ENCODE results near the gene UBE2G2.
"Not testable (repeated sequence)": the region's sequence is repeated elsewhere in the genome, so short reads cannot be mapped to it uniquely, and the experiment has no call there.

Gene UBE2G2

GRCh38 chr21:44842087-44842486, 40.5 kb upstream of the UBE2G2 start:
- H3K4me3 Mint-ChIP-seq = no peak overlapping the region
- peaks cover 36 to 55% of the 10 kb centered on the region in 2 donors for H3K27me3 Mint-ChIP-seq
- no peak overlapping the region for H3K27ac Mint-ChIP-seq

GRCh38 chr21:44840771-44841170, 39.2 kb upstream of the UBE2G2 start:
- no peaks in the 10 kb centered on the region for H3K36me3 Mint-ChIP-seq
- H3K4me3 Mint-ChIP-seq = no peak overlapping the region
- DNase-seq (no peak), ATAC-seq (replicated peaks) (no peak)
- no peaks in the 10 kb centered on the region for H3K9me3 Mint-ChIP-seq
- H3K27me3 Mint-ChIP-seq = peaks cover 36 to 62% of the 10 kb centered on the region in 2 donors
- peaks cover 5% of the 10 kb centered on the region in 2 donors for H3K4me1 Mint-ChIP-seq
- no peak overlapping the region for H3K27ac Mint-ChIP-seq

More at GRCh38 chr21:44842087-44842486, 40.5 kb upstream of the UBE2G2 start:
- DNase-seq = no peak
- no peaks in the 10 kb centered on the region for H3K9me3 Mint-ChIP-seq
- ATAC-seq (replicated peaks) = no peak
- no peaks in the 10 kb centered on the region for H3K36me3 Mint-ChIP-seq
- H3K4me1 Mint-ChIP-seq = peaks cover 10 to 18% of the 10 kb centered on the region in 2 donors

- no peak for DNase-seq
- Mint-ChIP-seq H3K4me1 (peaks cover 0 to 2% of the 10 kb centered on the region in 2 donors), H3K36me3 (no peaks in the 10 kb centered on the region), H3K27ac (no peak overlapping the region), H3K4me3 (no peak overlapping the region), H3K27me3 (peaks cover 28 to 47% of the 10 kb centered on the region in 2 donors), H3K9me3 (no peaks in the 10 kb centered on the region)
- ATAC-seq (replicated peaks) = no peak
Measured at GRCh38 chr21:44838951-44839350, 37.3 kb upstream of the UBE2G2 start.

- peaks cover under 1 to 2% of the 10 kb centered on the region in 2 donors for H3K4me1 Mint-ChIP-seq
- H3K27me3 Mint-ChIP-seq = peaks cover 28 to 47% of the 10 kb centered on the region in 2 donors
- no peaks in the 10 kb centered on the region for H3K9me3 Mint-ChIP-seq
Measured at GRCh38 chr21:44838039-44838895, 36.6 kb upstream of the UBE2G2 start.

GRCh38 chr21:44837537-44837936, 35.9 kb upstream of the UBE2G2 start:
- Mint-ChIP-seq H3K27ac (no peak overlapping the region), H3K27me3 (peaks cover 27 to 45% of the 10 kb centered on the region in 2 donors), H3K36me3 (no peaks in the 10 kb centered on the region), H3K4me3 (no peak overlapping the region), H3K4me1 (peaks cover 2 to 7% of the 10 kb centered on the region in 2 donors), H3K9me3 (no peaks in the 10 kb centered on the region)
- ATAC-seq (replicated peaks) (no peak), DNase-seq (no peak)

More at GRCh38 chr21:44838039-44838895, 36.6 kb upstream of the UBE2G2 start:
- no peaks in the 10 kb centered on the region for H3K36me3 Mint-ChIP-seq
- H3K4me3 Mint-ChIP-seq = no peak overlapping the region
- H3K27ac Mint-ChIP-seq = no peak overlapping the region
- ATAC-seq (replicated peaks) (peak in 1 of 2 donors; percentile 41), DNase-seq (no peak)

- H3K36me3 Mint-ChIP-seq = no peaks in the 10 kb centered on the region
Measured at GRCh38 chr21:44836666-44837471, 35.2 kb upstream of the UBE2G2 start.

GRCh38 chr21:44836349-44836665, 34.7 kb upstream of the UBE2G2 start:
- H3K4me3 Mint-ChIP-seq = no peak overlapping the region
- ATAC-seq (replicated peaks) (no peak), DNase-seq (no peak)
- H3K27me3 Mint-ChIP-seq = peaks cover 18 to 33% of the 10 kb centered on the region in 2 donors
- no peak overlapping the region for H3K27ac Mint-ChIP-seq
- H3K9me3 Mint-ChIP-seq = no peaks in the 10 kb centered on the region
- H3K36me3 Mint-ChIP-seq = no peaks in the 10 kb centered on the region
- peaks cover 3 to 10% of the 10 kb centered on the region in 2 donors for H3K4me1 Mint-ChIP-seq

More at GRCh38 chr21:44836666-44837471, 35.2 kb upstream of the UBE2G2 start:
- H3K27ac Mint-ChIP-seq = no peak overlapping the region
- ATAC-seq (replicated peaks) = no peak
- peaks cover 2 to 7% of the 10 kb centered on the region in 2 donors for H3K4me1 Mint-ChIP-seq
- H3K4me3 Mint-ChIP-seq = no peak overlapping the region
- no peak for DNase-seq
- no peaks in the 10 kb centered on the region for H3K9me3 Mint-ChIP-seq
- peaks cover 21 to 39% of the 10 kb centered on the region in 2 donors for H3K27me3 Mint-ChIP-seq

- Mint-ChIP-seq H3K4me3 (no peak overlapping the region), H3K27ac (no peak overlapping the region), H3K4me1 (peaks cover 8 to 17% of the 10 kb centered on the region in 2 donors), H3K36me3 (no peaks in the 10 kb centered on the region), H3K27me3 (peaks cover 13 to 30% of the 10 kb centered on the region in 2 donors), H3K9me3 (no peaks in the 10 kb centered on the region)
- ATAC-seq (replicated peaks) (no peak), DNase-seq (no peak)
Measured at GRCh38 chr21:44835647-44835973, 34.0 kb upstream of the UBE2G2 start.

GRCh38 chr21:44834951-44835646, 33.5 kb upstream of the UBE2G2 start:
- no peak for DNase-seq
- no peaks in the 10 kb centered on the region for H3K9me3 Mint-ChIP-seq
- H3K27ac Mint-ChIP-seq = no peak overlapping the region
- H3K36me3 Mint-ChIP-seq = no peaks in the 10 kb centered on the region
- H3K4me3 Mint-ChIP-seq = no peak overlapping the region
- no peak for ATAC-seq (replicated peaks)
- H3K4me1 Mint-ChIP-seq = peaks cover 9 to 20% of the 10 kb centered on the region in 2 donors
- H3K27me3 Mint-ChIP-seq = peaks cover 8 to 25% of the 10 kb centered on the region in 2 donors

- no peak overlapping the region for H3K4me3 Mint-ChIP-seq
- H3K9me3 Mint-ChIP-seq = no peaks in the 10 kb centered on the region
- peaks cover 15 to 27% of the 10 kb centered on the region in 2 donors for H3K4me1 Mint-ChIP-seq
- no peak for DNase-seq
- no peak overlapping the region for H3K27ac Mint-ChIP-seq
- H3K36me3 Mint-ChIP-seq = no peaks in the 10 kb centered on the region
- H3K27me3 Mint-ChIP-seq = peaks cover 5 to 21% of the 10 kb centered on the region in 2 donors
- no peak for ATAC-seq (replicated peaks)
Measured at GRCh38 chr21:44834231-44834950, 32.8 kb upstream of the UBE2G2 start.

- Mint-ChIP-seq H3K27me3 (peaks cover 0 to 17% of the 10 kb centered on the region in 2 donors), H3K4me1 (peaks cover 17 to 30% of the 10 kb centered on the region in 2 donors), H3K36me3 (peaks cover 0 to under 1% of the 10 kb centered on the region in 2 donors), H3K27ac (no peak overlapping the region), H3K4me3 (no peak overlapping the region), H3K9me3 (no peaks in the 10 kb centered on the region)
- no peak for DNase-seq
- no peak for ATAC-seq (replicated peaks)
Measured at GRCh38 chr21:44833663-44834062, 32.0 kb upstream of the UBE2G2 start.

- H3K36me3 Mint-ChIP-seq; DNase-seq; ATAC-seq (replicated peaks); H3K9me3 Mint-ChIP-seq; H3K4me3 Mint-ChIP-seq; H3K27ac Mint-ChIP-seq: not testable (repeated sequence)
- Mint-ChIP-seq H3K4me1 (peaks cover 16 to 30% of the 10 kb centered on the region in 2 donors), H3K27me3 (peaks cover under 1 to 12% of the 10 kb centered on the region in 2 donors)
Measured at GRCh38 chr21:44832516-44833255, 31.1 kb upstream of the UBE2G2 start.

GRCh38 chr21:44831227-44831860, 29.7 kb upstream of the UBE2G2 start:
- H3K27ac Mint-ChIP-seq = no peak overlapping the region
- peaks cover 13 to 14% of the 10 kb centered on the region in 2 donors for H3K36me3 Mint-ChIP-seq
- peaks cover 10 to 16% of the 10 kb centered on the region in 2 donors for H3K9me3 Mint-ChIP-seq
- H3K27me3 Mint-ChIP-seq = peaks cover under 1 to 7% of the 10 kb centered on the region in 2 donors
- H3K4me3 Mint-ChIP-seq = peak overlapping the region; percentile 0 to 58
- peaks cover 16 to 30% of the 10 kb centered on the region in 2 donors for H3K4me1 Mint-ChIP-seq
- ATAC-seq (replicated peaks) = peak; percentile 50 to 60
- DNase-seq = no peak

All from stimulated activated naive B cell treated with anti-CD40 and anti-IgM and Interleukin-4, amounts not matched to agents 10 μg/mL and 1 μg/mL and 100 μg/mL, for 72 hours (primary cell).